Sigmoid colon (tissue), 4 donors: ENCODE data around the gene HSDL2.

Source experiments
- CTCF ChIP-seq, 4 experiments: fragments of 450-650 bp in 3 of 4; fragments of 200-600 bp in 1 of 4; IDR thresholded peaks; one replicate each; pipeline ENCODE4 v1.5.1; 2016 to 2019; ENCODE audit warnings: antibody characterized with exemption in 4 of 4, mild to moderate bottlenecking in 3 of 4, moderate library complexity in 2 of 4
- EP300 ChIP-seq, 4 donors: sonication (generic); formaldehyde crosslinking; IDR thresholded peaks; one replicate each; pipeline ENCODE4 v1.6.1; 2017; ENCODE audit warnings: antibody characterized with exemption in 4 of 4
- POLR2A ChIP-seq, 2 donors: fragments of 450-650 bp; IDR thresholded peaks; one replicate each; pipeline ENCODE4 v1.6.1; 2016; ENCODE audit warnings: antibody characterized with exemption in 2 of 2, mild to moderate bottlenecking in 2 of 2, moderate library complexity in 2 of 2
- POLR2AphosphoS5 ChIP-seq, 4 donors: sonication (generic); formaldehyde crosslinking; IDR thresholded peaks; one replicate each; pipeline ENCODE4 v1.6.1; 2017; ENCODE audit warnings: antibody characterized with exemption in 4 of 4

- TF ChIP-seq POLR2A (IDR thresholded peaks at IDR 0.05) (no peak), CTCF (IDR thresholded peaks at IDR 0.05) (no peak), POLR2AphosphoS5 (IDR thresholded peaks at IDR 0.05) (no peak), EP300 (IDR thresholded peaks at IDR 0.05) (no peak)
Measured at GRCh38 chr9:112465352-112465751, 85.4 kb downstream of the HSDL2 start.
